Osteocyte (in vitro differentiated cells): ENCODE data around the gene DYNC1H1. TPM values are rescaled to one million over a fixed set of nuclear protein-coding genes. Genes with fewer than 3 reads are reported as not detected.
"Not testable (repeated sequence)": the region's sequence is repeated elsewhere in the genome, so short reads cannot be mapped to it uniquely, and the experiment has no call there.

Source experiments
- DNase-seq: peaks from one replicate; pipeline ENCODE4 v3.0.0; 2021; ENCODE audit warnings: mixed read lengths; ENCODE audit not compliant: unreplicated experiment; ENCODE audit errors: extremely low spot score
- H3K27ac Mint-ChIP-seq: one replicate; pipeline ENCODE4 v1.8.0; 2021; ENCODE audit warnings: mild to moderate bottlenecking, mixed read lengths; ENCODE audit not compliant: unreplicated experiment
- H3K27me3 Mint-ChIP-seq: one replicate; pipeline ENCODE4 v1.8.0; 2021; ENCODE audit warnings: mixed read lengths; ENCODE audit not compliant: unreplicated experiment
- H3K36me3 Mint-ChIP-seq: one replicate; pipeline ENCODE4 v1.8.0; 2021; ENCODE audit warnings: mixed read lengths; ENCODE audit not compliant: unreplicated experiment
- H3K4me1 Mint-ChIP-seq: one replicate; pipeline ENCODE4 v1.8.0; 2021; ENCODE audit warnings: mixed read lengths; ENCODE audit not compliant: unreplicated experiment
- H3K4me3 Mint-ChIP-seq: one replicate; pipeline ENCODE4 v1.8.0; 2021; ENCODE audit warnings: mild to moderate bottlenecking, moderate library complexity, mixed read lengths; ENCODE audit not compliant: unreplicated experiment
- H3K9me3 Mint-ChIP-seq: one replicate; pipeline ENCODE4 v1.8.0; 2021; ENCODE audit warnings: mixed read lengths; ENCODE audit not compliant: unreplicated experiment
- total RNA-seq: library from RNA; stranded (reverse); gene quantifications from 2 replicates; pipeline ENCODE4 v1.2.1, GENCODE V29; 2021
- TF ChIP-seq, protein P1 (sequence below): fragments of 200-600 bp; sonication (generic); IDR thresholded peaks from 2 replicates; pipeline ENCODE4 v1.5.0; 2021; ENCODE audit warnings: antibody characterized with exemption, mild to moderate bottlenecking, moderate library complexity

DYNC1H1 gene
- total RNA-seq, 1 donor from 2014 or later = 821 TPM

DNA sequence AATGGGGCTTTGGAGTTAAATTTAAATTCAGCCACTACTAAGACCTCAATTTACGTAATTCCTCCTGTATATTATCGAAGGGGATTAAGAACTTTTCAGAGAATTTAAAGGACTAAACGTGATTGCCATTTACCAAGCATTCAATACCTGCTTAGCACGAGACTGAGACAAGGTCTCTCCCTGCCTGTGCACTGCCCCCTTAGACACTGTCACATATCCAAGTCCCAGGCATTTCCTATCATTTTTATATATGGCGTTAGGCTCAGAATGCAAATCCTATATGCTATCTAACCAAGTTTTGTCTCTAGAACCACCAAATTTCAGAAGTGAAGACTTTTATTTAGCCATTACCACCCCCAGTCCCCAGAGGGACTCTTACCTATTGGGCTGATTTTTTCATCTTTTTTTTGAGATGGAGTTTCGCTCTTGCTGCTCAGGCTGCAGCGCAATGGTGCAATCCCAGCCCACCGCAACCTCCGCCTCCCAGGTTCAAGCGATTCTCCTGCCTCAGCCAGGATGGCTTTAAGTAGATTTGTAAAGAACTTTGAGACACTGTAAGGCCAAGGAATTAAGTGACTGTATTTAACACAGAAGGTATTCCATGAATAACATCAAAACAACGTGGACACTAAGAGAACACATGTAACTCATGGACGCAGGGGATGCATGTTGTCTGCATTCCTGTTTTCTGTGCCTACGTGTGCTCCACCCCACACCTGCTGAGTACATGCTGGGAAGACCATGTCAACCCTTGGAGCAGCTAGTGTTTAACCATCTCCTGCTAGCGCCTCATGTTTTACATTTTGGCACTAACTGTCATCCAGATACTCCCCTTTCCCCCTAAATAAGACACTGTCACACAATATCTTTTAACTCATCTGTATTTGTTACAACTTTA lies 116.1 kb downstream of the DYNC1H1 start:
- H3K36me3 Mint-ChIP-seq = peaks cover 60% of the 10 kb centered on the region
- H3K27me3 Mint-ChIP-seq = no peaks in the 10 kb centered on the region
- TF ChIP-seq, protein P1, sequence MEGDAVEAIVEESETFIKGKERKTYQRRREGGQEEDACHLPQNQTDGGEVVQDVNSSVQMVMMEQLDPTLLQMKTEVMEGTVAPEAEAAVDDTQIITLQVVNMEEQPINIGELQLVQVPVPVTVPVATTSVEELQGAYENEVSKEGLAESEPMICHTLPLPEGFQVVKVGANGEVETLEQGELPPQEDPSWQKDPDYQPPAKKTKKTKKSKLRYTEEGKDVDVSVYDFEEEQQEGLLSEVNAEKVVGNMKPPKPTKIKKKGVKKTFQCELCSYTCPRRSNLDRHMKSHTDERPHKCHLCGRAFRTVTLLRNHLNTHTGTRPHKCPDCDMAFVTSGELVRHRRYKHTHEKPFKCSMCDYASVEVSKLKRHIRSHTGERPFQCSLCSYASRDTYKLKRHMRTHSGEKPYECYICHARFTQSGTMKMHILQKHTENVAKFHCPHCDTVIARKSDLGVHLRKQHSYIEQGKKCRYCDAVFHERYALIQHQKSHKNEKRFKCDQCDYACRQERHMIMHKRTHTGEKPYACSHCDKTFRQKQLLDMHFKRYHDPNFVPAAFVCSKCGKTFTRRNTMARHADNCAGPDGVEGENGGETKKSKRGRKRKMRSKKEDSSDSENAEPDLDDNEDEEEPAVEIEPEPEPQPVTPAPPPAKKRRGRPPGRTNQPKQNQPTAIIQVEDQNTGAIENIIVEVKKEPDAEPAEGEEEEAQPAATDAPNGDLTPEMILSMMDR = no peak
- no peaks in the 10 kb centered on the region for H3K9me3 Mint-ChIP-seq
- no peak overlapping the region for H3K4me3 Mint-ChIP-seq
- H3K27ac Mint-ChIP-seq = no peak overlapping the region
- DNase-seq = no peak
- peaks cover 29% of the 10 kb centered on the region for H3K4me1 Mint-ChIP-seq

GRCh38 chr14:102081231-102082080 lies 117.1 kb downstream of the DYNC1H1 start:
- TF ChIP-seq, protein P1 = no peak
- Mint-ChIP-seq H3K4me1 (peaks cover 38% of the 10 kb centered on the region), H3K9me3 (no peaks in the 10 kb centered on the region), H3K36me3 (peaks cover 68% of the 10 kb centered on the region), H3K4me3 (no peak overlapping the region), H3K27ac (no peak overlapping the region), H3K27me3 (no peaks in the 10 kb centered on the region)
- no peak for DNase-seq

DNA sequence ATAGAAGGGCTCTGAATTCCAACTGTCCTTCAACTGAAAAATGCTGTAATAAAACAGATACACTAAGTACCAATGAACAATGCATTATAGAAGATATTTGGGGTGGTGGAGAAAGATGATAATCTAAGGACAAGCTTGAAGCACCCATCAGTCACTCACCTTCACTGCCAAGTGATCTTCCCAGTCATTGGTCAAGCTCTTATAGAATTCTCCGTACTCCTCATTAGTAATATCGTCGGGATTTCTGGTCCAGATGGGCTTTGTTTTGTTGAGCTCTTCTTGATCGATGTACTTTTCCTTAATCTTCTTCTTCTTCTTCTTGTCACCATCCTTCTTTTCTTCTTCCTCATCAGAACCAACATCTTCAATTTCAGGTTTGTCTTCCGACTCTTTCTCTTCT lies 120.1 kb downstream of the DYNC1H1 start:
- H3K27me3 Mint-ChIP-seq, DNase-seq, H3K9me3 Mint-ChIP-seq: not testable (repeated sequence)
- Mint-ChIP-seq H3K4me3 (peak overlapping the region; percentile 93), H3K4me1 (peaks cover 46% of the 10 kb centered on the region), H3K27ac (peak overlapping the region; percentile 94), H3K36me3 (peaks cover 59% of the 10 kb centered on the region)

GRCh38 chr14:102084931-102085330 lies 120.6 kb downstream of the DYNC1H1 start:
- H3K4me1 Mint-ChIP-seq = peaks cover 46% of the 10 kb centered on the region
- H3K4me3 Mint-ChIP-seq = peak overlapping the region; percentile 93
- peaks cover 56% of the 10 kb centered on the region for H3K36me3 Mint-ChIP-seq
- no peak for DNase-seq
- no peaks in the 10 kb centered on the region for H3K9me3 Mint-ChIP-seq
- TF ChIP-seq, protein P1 = no peak
- peak overlapping the region; percentile 94 for H3K27ac Mint-ChIP-seq
- no peaks in the 10 kb centered on the region for H3K27me3 Mint-ChIP-seq

GRCh38 chr14:102085488-102085887 lies 121.1 kb downstream of the DYNC1H1 start:
- Mint-ChIP-seq H3K4me1 (peaks cover 48% of the 10 kb centered on the region), H3K9me3 (no peaks in the 10 kb centered on the region)

More at GRCh38 chr14:102085488-102085887, 121.1 kb downstream of the DYNC1H1 start:
- TF ChIP-seq, protein P1 = no peak
- H3K27me3 Mint-ChIP-seq = no peaks in the 10 kb centered on the region
- peak overlapping the region; percentile 94 for H3K27ac Mint-ChIP-seq
- H3K36me3 Mint-ChIP-seq = peaks cover 52% of the 10 kb centered on the region
- no peak for DNase-seq
- peak overlapping the region; percentile 93 for H3K4me3 Mint-ChIP-seq
